K562 treated with DMSO at 1 percent for 4 hours (cell line): ENCODE measurements around the gene GNAI2. TPM values are rescaled to one million over a fixed set of nuclear protein-coding genes. Genes with fewer than 3 reads are reported as not detected.

Source experiments
- total RNA-seq: library from RNA; unstranded; fragments of 300-600 nt; gene quantifications from 2 replicates; pipeline ENCODE4 v1.2.3, GENCODE V29; 2022; ENCODE audit not compliant: insufficient read depth

Gene GNAI2
- total RNA-seq, result 85.7 and 91.4 TPM in 2 replicates

DNA sequence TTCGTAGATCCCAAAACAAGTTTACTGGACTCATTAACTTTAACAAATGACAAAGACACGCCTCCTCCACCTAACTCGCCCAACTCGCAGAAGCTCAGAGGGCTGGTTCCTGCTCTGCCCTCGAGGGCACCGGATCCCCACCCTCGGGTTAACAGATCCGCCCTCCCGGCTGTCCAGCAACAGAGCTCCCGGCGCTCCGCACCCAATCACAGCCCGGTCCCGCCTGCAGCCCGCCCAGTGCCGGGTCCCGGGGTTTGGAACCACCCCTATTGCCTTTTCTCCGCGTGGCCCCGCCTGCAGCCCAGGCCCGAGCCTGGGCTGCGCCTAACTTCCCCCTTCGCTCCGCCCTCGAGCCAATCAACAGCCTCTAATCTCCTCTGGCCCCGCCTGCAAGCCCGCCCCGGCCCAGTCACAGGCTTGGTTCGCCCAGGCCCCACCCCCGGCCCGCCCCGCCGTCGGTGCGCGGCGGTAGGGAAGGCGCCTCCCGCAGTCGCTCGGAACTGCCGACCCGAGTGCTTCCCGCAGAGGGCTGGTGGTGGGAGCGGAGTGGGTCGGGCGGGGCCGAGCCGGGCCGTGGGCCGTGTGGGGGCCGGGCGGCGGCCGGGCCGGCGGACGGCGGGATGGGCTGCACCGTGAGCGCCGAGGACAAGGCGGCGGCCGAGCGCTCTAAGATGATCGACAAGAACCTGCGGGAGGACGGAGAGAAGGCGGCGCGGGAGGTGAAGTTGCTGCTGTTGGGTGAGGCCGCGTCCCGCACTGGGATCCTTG lies at the start of gene GNAI2:
TSS of gene GNAI2 (plus strand) at position 489 of the 768 bp plus-strand sequence. CDS start at position 621, 132 bp downstream.

DNA sequence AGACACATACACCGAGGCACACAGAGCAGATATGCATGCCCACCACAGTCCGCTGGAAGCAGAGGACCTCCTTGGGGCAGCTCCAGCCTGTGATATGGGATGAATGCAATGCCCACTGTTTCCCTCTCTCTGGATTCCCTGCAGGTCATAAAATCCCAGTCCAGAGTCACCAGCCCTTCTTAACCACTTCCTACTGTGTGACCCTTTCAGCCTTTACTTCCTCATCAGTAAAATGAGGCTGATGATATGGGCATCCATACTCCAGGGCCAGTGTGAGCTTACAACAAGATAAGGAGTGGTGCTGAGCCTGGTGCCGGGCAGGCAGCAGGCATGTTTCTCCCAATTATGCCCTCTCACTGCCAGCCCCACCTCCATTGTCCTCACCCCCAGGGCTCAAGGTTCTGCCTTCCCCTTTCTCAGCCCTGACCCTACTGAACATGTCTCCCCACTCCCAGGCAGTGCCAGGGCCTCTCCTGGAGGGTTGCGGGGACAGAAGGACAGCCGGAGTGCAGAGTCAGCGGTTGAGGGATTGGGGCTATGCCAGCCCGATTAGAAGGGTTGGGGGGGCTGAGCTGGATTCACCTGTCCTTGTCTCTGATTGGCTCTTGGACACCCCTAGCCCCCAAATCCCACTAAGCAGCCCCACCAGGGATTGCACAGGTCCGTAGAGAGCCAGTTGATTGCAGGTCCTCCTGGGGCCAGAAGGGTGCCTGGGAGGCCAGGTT lies 44.9 kb upstream of the GNAI2 start, which contains the start of gene GNAT1:
TSS of gene GNAT1 (plus strand) at position 675 of the 725 bp plus-strand sequence. CDS start 116 bp downstream, outside the sequence.

DNA sequence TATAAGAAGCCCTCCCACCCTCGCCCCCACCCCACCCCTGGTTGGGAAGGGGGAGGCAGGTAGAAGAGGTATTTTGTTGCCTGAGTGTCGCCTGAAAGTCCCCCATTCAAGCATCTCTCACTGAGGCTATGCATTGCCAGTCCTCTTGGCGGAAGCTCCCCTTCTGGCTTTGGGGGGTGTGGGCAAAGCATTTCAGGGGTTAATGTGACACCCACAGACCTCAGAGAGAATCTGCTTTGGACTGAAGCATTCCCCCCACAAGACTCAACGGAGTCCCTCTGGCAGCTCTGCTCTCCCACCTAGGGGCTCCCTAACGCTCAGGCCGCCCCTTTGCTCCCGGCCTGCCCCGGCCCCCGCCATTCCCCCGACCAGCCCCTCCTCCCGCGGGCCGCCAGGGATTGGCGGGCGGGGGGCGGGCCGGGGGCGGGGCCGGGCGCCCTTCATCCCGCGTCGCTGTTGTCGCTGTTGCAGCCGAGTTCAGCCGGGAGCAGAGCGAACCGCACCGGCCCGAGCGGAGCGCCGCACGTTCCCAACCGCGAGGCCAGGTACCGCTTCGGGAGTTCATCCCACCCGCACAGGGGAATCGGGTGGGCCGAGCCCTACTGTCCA lies 31.1 kb upstream of the GNAI2 start, which contains the start of gene SLC38A3:
TSS of gene SLC38A3 (plus strand) at position 468 of the 609 bp plus-strand sequence. CDS start 8,929 bp downstream, outside the sequence.

DNA sequence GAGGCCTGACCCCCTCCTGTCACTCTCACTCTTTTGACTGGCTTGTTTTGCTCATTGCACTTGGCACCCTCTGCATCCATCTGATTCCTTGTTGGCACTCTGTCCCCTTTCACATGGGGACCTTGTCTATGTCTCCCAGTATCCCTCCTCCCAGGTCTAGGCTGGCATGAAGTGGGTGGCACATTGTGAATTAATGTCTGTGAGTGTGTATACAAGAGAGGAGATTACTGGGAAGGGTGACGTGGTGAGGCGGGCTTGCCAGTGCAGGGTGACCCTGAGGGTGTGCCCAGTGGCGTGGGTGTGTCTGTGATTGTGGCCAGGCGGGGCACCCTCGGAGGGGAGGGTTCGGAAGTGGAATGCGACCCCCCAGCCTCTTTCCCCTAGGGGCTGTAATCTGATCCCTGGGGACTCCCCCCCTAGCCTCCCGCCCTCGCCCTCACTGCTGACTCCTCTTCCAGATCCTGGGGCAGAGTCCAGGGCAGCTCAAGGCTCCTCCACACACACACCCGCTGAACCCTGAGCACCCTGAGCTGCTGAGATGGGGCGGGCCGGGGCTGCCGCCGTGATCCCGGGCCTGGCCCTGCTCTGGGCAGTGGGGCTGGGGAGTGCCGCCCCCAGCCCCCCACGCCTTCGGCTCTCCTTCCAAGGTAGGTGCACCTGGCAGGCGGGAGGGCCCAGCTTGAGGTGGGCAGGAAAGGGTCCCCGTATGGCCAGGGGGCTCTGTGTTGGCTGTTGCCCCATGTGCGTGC lies 32.9 kb downstream of the GNAI2 start, which contains the start of gene SEMA3B:
TSS of gene SEMA3B (plus strand) at position 445 of the 749 bp plus-strand sequence. CDS start at position 539, 94 bp downstream.

DNA sequence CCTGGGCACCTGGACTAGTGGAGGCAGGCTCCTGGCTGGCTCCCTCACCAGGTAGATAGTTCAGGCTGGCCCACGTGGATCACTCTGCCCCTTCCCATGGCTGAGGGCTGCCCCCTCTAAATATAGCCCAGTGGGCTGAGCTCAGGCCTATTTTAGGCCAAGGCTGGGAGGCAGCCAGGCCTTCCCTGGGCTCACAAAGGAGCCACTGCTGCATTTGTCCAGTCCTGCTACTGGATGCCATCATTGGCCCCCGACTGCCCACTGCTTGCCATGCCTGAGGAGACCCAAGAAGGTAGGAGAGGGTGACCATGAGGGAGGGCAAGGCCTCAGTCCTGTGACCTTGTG lies 42.8 kb downstream of the GNAI2 start, which contains the start of gene LSMEM2:
TSS of gene LSMEM2 (plus strand) at position 208 of the 345 bp plus-strand sequence. CDS start at position 235, 27 bp downstream.

DNA sequence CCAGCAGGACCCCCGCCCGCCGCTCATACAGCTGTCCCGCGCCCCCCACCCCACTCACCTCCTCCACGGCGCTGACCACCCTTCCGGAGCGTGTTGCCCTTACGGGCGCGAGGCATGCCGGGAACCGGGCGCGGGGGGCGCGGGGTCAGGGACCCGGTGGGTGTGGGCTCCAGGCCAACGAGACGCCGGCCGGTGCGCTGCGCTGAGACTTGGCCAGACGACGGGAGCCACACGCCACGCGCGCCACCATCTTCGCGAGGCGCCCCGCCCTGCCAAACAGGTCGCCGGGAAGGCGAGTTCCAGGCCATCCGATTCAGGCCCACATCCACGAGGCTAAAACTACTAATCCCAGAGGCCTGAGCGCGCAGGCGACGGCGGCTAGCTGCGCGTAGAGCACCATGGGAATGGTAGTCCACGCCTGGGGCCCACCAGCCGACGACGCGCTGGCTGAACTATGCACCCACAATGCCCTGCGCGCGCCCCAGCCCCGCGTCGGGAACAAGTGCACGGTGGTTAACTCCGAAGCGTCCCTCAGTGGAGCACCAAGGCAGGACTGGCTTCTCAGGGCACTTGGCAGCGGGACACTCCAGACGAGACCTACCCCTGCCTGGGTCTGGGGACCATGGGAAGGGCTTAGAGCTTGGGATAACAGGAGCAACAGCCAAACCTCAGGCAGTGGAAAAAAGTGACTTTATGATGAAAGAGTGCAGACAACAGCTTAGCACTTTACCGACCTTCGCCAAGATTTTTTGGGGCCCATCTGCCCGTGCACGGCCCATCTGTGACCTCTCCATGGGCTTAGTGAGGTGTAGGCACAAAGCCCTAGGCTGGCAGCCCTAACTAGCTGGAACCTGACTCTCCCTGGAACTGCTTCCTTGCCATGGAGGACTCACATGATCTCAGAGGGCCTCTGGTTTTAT lies 56.4 kb downstream of the GNAI2 start, which contains the start of gene IFRD2:
TSS of gene IFRD2 (minus strand) at position 271 of the 920 bp plus-strand sequence. CDS start at position 116, 155 bp downstream.

DNA sequence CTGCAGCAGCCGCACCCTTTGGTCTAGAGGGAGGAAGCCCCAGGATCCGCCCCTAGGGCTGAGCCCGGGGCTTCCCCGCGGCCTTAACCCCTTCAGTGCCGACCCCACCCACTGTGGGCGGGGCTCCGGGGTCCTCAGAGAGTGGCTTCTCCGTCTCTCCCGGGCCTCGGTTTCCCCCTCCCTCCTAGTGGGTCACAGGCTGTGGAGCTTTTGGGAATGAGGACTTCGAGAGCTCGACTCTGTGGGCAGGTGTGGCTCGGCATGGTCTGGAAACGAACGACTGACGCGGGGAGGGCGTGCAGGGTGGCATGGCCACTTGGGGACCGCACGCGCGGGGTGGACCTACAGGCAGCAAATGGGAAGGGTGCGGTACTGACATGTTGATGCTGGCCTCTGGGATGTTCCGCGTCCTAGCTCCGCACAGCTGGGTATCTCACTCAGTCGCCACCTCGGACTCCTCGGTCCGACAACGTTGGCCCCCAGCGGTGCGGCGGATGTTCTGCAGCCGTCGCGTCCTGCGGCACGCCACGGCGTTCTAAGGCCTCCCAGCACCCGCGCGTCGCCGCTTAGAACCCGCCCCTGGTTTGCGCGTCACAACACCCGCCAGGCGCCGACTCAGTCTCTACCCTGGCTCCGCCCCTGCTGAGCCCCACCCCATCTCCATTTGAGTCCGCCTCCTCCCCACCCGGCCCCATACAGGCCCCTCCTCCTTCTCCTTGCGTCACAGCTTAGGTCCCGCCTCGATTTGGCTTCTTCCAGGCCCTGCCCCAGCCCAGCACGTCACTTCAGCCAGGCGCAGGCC lies 63.0 kb downstream of the GNAI2 start, which contains the start of the genes HYAL3 and NAA80:
TSS of gene HYAL3 (minus strand) at position 570 of the 802 bp plus-strand sequence. CDS start 3,803 bp downstream, outside the sequence.
TSS of gene NAA80 (minus strand) at position 570 of the 802 bp plus-strand sequence. CDS start 1,942 bp downstream, outside the sequence.

DNA sequence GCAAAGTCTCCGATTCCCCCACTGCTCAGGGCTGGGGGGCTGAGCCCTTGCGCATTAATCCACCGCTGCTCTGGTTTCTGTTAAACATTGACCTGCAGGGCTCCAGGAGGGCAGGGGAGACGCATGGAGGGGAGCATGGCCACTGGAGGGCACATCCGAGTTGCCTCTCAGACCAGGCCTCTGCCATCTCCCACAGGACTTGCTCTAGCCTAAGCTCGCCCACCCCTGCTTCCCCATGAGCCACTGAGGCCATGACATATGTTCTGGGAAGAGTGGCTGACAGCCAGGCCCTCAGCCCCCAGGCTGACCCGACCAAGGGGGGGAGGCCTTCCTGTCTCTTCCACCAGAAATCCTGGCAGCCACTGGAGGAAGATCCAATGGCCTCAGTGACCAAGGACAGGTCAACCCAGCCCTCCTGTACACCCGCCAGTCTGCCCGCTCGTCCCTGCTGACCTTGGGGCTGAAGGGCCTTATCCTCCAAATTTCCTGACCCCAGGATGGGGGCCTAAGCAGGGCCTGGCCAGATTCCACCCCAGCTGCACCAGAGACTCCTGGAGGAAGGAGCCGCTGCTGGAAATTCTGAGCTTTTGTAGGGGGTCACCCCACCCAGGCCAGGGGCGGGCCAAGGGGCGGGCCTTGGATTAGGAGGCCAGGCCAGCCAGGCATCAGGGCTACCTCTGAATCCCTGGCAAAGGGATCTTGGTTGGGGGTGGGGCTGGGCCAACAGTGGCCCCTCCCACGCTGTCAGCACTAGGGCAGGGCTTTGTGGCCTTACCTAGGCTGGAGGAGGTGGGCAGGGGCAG lies 67.2 kb downstream of the GNAI2 start, which contains the start of gene HYAL1:
TSS of gene HYAL1 (minus strand) at position 562 of the 803 bp plus-strand sequence. CDS start 618 bp downstream, outside the sequence.

Other genes with a start within 250 kb of the GNAI2 start
- gene RBM5, start 147.3 kb upstream of the GNAI2 start, total RNA-seq, result 38.5 and 47.1 TPM in 2 replicates
- gene SEMA3F, start 80.9 kb upstream of the GNAI2 start, total RNA-seq, result 2.4 and 3.7 TPM in 2 replicates
- gene GNAT1, start 44.6 kb upstream of the GNAI2 start, total RNA-seq, result not detected in 2 replicates
- gene SLC38A3, start 30.9 kb upstream of the GNAI2 start, total RNA-seq, result not detected in 2 replicates
- 2.9 and 3.8 TPM in 2 replicates for gene SEMA3B, start 32.9 kb downstream of the GNAI2 start, total RNA-seq
- gene LSMEM2, start 42.9 kb downstream of the GNAI2 start, total RNA-seq, result 0.47 TPM in 1 of 2 replicates, not detected in the other
- 36.1 and 41.2 TPM in 2 replicates for gene IFRD2, start 56.2 kb downstream of the GNAI2 start, total RNA-seq
- gene HYAL3, start 63.2 kb downstream of the GNAI2 start, total RNA-seq, result 11.0 and 12.0 TPM in 2 replicates
- 9.2 and 10.6 TPM in 2 replicates for gene NAA80, start 63.2 kb downstream of the GNAI2 start, total RNA-seq
- gene HYAL1, start 67.4 kb downstream of the GNAI2 start, total RNA-seq, result 3.6 and 4.9 TPM in 2 replicates
- 7.4 and 12.3 TPM in 2 replicates for gene HYAL2, start 86.5 kb downstream of the GNAI2 start, total RNA-seq
- 29.7 and 46.9 TPM in 2 replicates for gene TUSC2, start 92.0 kb downstream of the GNAI2 start, total RNA-seq
- 75.6 and 80.3 TPM in 2 replicates for gene RASSF1, start 104.6 kb downstream of the GNAI2 start, total RNA-seq
- gene ZMYND10, start 109.5 kb downstream of the GNAI2 start, total RNA-seq, result 1.7 and 2.7 TPM in 2 replicates
- 28.9 and 35.2 TPM in 2 replicates for gene NPRL2, start 114.6 kb downstream of the GNAI2 start, total RNA-seq
- 9.7 and 11.7 TPM in 2 replicates for gene CYB561D2, start 114.7 kb downstream of the GNAI2 start, total RNA-seq
- gene TMEM115, start 123.3 kb downstream of the GNAI2 start, total RNA-seq, result 26.6 and 33.3 TPM in 2 replicates